ENCODE results near the gene PRSS12. TPM values are rescaled to one million over a fixed set of nuclear protein-coding genes. Genes with fewer than 3 reads are reported as not detected.

PRSS12 gene
- total RNA-seq, 1 experiment from 2014 or later: 14.1 TPM

DNA sequence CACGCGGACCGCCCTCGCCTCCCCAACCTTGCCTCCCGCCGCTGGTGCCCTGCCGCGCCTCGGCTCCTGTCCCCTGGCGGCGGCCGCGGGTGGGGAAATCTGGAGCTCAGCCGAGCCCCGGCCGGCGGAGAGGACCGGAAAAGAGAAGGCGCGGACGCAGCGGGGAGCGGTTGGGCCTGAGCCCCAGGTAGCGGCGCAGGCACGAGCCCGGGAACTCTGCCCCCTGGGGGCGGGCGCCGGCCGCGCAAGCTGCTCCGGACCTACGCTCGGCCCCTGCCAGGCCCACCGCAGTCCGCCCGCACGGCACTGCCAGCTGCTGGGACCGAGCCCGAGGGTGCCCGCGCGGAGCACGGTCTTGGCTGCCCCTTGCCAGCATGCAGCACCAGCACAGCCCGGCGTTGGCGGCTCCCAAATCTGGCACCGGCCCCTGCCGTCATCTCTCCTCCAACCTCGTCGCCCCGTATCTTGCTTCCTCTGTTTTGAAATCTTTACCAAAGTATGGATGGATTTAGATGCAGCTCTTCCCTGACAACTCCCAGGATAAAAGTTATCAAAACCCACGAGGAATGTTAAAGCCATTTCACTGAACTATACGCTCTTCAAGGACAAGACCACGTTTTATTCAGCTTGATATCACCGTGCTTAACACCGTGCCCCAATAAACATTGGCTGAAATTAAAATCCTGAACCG, at the start of gene PRSS12 (continued):
- TF ChIP-seq, protein P1, sequence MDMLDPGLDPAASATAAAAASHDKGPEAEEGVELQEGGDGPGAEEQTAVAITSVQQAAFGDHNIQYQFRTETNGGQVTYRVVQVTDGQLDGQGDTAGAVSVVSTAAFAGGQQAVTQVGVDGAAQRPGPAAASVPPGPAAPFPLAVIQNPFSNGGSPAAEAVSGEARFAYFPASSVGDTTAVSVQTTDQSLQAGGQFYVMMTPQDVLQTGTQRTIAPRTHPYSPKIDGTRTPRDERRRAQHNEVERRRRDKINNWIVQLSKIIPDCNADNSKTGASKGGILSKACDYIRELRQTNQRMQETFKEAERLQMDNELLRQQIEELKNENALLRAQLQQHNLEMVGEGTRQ (CRISPR knock-in tag; IDR thresholded peaks at IDR 0.05): peak; percentile 17; the same call in 1 of the 2 replicates
- no peak for TF ChIP-seq ZNF263 (CRISPR knock-in tag; IDR thresholded peaks at IDR 0.05; ENCODE audit: low read depth)
- TF ChIP-seq TEAD4 (CRISPR knock-in tag; IDR thresholded peaks at IDR 0.05): no peak
- TF ChIP-seq ZNF138 (CRISPR knock-in tag; conservative IDR thresholded peaks at IDR 0.05): peak; percentile 78
- peak; percentile 48; the same call in 1 of the 2 replicates for TF ChIP-seq FOXK1 (CRISPR knock-in tag; IDR thresholded peaks at IDR 0.05)
- TF ChIP-seq, protein P2, sequence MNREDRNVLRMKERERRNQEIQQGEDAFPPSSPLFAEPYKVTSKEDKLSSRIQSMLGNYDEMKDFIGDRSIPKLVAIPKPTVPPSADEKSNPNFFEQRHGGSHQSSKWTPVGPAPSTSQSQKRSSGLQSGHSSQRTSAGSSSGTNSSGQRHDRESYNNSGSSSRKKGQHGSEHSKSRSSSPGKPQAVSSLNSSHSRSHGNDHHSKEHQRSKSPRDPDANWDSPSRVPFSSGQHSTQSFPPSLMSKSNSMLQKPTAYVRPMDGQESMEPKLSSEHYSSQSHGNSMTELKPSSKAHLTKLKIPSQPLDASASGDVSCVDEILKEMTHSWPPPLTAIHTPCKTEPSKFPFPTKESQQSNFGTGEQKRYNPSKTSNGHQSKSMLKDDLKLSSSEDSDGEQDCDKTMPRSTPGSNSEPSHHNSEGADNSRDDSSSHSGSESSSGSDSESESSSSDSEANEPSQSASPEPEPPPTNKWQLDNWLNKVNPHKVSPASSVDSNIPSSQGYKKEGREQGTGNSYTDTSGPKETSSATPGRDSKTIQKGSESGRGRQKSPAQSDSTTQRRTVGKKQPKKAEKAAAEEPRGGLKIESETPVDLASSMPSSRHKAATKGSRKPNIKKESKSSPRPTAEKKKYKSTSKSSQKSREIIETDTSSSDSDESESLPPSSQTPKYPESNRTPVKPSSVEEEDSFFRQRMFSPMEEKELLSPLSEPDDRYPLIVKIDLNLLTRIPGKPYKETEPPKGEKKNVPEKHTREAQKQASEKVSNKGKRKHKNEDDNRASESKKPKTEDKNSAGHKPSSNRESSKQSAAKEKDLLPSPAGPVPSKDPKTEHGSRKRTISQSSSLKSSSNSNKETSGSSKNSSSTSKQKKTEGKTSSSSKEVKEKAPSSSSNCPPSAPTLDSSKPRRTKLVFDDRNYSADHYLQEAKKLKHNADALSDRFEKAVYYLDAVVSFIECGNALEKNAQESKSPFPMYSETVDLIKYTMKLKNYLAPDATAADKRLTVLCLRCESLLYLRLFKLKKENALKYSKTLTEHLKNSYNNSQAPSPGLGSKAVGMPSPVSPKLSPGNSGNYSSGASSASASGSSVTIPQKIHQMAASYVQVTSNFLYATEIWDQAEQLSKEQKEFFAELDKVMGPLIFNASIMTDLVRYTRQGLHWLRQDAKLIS (CRISPR knock-in tag; IDR thresholded peaks at IDR 0.05; ENCODE audit: borderline replicate concordance): no peak
- TF ChIP-seq, protein P3, sequence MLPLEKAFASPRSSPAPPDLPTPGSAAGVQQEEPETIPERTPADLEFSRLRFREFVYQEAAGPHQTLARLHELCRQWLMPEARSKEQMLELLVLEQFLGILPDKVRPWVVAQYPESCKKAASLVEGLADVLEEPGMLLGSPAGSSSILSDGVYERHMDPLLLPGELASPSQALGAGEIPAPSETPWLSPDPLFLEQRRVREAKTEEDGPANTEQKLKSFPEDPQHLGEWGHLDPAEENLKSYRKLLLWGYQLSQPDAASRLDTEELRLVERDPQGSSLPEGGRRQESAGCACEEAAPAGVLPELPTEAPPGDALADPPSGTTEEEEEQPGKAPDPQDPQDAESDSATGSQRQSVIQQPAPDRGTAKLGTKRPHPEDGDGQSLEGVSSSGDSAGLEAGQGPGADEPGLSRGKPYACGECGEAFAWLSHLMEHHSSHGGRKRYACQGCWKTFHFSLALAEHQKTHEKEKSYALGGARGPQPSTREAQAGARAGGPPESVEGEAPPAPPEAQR (CRISPR knock-in tag; IDR thresholded peaks at IDR 0.05): no peak
- no peak for TF ChIP-seq ZNF396 (CRISPR knock-in tag; IDR thresholded peaks at IDR 0.05; ENCODE audit: borderline replicate concordance)
- TF ChIP-seq, protein P4, sequence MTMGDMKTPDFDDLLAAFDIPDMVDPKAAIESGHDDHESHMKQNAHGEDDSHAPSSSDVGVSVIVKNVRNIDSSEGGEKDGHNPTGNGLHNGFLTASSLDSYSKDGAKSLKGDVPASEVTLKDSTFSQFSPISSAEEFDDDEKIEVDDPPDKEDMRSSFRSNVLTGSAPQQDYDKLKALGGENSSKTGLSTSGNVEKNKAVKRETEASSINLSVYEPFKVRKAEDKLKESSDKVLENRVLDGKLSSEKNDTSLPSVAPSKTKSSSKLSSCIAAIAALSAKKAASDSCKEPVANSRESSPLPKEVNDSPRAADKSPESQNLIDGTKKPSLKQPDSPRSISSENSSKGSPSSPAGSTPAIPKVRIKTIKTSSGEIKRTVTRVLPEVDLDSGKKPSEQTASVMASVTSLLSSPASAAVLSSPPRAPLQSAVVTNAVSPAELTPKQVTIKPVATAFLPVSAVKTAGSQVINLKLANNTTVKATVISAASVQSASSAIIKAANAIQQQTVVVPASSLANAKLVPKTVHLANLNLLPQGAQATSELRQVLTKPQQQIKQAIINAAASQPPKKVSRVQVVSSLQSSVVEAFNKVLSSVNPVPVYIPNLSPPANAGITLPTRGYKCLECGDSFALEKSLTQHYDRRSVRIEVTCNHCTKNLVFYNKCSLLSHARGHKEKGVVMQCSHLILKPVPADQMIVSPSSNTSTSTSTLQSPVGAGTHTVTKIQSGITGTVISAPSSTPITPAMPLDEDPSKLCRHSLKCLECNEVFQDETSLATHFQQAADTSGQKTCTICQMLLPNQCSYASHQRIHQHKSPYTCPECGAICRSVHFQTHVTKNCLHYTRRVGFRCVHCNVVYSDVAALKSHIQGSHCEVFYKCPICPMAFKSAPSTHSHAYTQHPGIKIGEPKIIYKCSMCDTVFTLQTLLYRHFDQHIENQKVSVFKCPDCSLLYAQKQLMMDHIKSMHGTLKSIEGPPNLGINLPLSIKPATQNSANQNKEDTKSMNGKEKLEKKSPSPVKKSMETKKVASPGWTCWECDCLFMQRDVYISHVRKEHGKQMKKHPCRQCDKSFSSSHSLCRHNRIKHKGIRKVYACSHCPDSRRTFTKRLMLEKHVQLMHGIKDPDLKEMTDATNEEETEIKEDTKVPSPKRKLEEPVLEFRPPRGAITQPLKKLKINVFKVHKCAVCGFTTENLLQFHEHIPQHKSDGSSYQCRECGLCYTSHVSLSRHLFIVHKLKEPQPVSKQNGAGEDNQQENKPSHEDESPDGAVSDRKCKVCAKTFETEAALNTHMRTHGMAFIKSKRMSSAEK (CRISPR knock-in tag; IDR thresholded peaks at IDR 0.05; ENCODE audit: borderline replicate concordance): no peak
- TF ChIP-seq, protein P5, sequence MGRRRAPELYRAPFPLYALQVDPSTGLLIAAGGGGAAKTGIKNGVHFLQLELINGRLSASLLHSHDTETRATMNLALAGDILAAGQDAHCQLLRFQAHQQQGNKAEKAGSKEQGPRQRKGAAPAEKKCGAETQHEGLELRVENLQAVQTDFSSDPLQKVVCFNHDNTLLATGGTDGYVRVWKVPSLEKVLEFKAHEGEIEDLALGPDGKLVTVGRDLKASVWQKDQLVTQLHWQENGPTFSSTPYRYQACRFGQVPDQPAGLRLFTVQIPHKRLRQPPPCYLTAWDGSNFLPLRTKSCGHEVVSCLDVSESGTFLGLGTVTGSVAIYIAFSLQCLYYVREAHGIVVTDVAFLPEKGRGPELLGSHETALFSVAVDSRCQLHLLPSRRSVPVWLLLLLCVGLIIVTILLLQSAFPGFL (CRISPR knock-in tag; IDR thresholded peaks at IDR 0.05; ENCODE audit: borderline replicate concordance): no peak
- TF ChIP-seq, protein P6, sequence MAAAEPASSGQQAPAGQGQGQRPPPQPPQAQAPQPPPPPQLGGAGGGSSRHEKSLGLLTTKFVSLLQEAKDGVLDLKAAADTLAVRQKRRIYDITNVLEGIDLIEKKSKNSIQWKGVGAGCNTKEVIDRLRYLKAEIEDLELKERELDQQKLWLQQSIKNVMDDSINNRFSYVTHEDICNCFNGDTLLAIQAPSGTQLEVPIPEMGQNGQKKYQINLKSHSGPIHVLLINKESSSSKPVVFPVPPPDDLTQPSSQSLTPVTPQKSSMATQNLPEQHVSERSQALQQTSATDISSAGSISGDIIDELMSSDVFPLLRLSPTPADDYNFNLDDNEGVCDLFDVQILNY (CRISPR knock-in tag; IDR thresholded peaks at IDR 0.05): 0 out of 2 replicates have a peak, but pooled peaks have one; percentile 28
- TF ChIP-seq, protein P7, sequence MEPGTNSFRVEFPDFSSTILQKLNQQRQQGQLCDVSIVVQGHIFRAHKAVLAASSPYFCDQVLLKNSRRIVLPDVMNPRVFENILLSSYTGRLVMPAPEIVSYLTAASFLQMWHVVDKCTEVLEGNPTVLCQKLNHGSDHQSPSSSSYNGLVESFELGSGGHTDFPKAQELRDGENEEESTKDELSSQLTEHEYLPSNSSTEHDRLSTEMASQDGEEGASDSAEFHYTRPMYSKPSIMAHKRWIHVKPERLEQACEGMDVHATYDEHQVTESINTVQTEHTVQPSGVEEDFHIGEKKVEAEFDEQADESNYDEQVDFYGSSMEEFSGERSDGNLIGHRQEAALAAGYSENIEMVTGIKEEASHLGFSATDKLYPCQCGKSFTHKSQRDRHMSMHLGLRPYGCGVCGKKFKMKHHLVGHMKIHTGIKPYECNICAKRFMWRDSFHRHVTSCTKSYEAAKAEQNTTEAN (CRISPR knock-in tag; IDR thresholded peaks at IDR 0.05): peak; percentile 60; the same call in 1 of the 2 replicates
- TF ChIP-seq, protein P8, sequence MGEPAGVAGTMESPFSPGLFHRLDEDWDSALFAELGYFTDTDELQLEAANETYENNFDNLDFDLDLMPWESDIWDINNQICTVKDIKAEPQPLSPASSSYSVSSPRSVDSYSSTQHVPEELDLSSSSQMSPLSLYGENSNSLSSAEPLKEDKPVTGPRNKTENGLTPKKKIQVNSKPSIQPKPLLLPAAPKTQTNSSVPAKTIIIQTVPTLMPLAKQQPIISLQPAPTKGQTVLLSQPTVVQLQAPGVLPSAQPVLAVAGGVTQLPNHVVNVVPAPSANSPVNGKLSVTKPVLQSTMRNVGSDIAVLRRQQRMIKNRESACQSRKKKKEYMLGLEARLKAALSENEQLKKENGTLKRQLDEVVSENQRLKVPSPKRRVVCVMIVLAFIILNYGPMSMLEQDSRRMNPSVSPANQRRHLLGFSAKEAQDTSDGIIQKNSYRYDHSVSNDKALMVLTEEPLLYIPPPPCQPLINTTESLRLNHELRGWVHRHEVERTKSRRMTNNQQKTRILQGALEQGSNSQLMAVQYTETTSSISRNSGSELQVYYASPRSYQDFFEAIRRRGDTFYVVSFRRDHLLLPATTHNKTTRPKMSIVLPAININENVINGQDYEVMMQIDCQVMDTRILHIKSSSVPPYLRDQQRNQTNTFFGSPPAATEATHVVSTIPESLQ (CRISPR knock-in tag; IDR thresholded peaks at IDR 0.05): no peak
- TF ChIP-seq ZNF232 (CRISPR knock-in tag; IDR thresholded peaks at IDR 0.05): 0 out of 2 replicates have a peak, but pooled peaks have one; percentile 63
- TF ChIP-seq RORB (CRISPR knock-in tag; IDR thresholded peaks at IDR 0.05): no peak
- peak; percentile 73; the same call in 1 of the 2 replicates for TF ChIP-seq MYBL2 (CRISPR knock-in tag; IDR thresholded peaks at IDR 0.05)
- peak; percentile 56; the same call in 1 of the 2 replicates for TF ChIP-seq ZNF416 (CRISPR knock-in tag; IDR thresholded peaks at IDR 0.05)
- peak; percentile 55; the same call in 1 of the 2 replicates for TF ChIP-seq TEAD1 (CRISPR knock-in tag; IDR thresholded peaks at IDR 0.05)
- TF ChIP-seq FOXJ3 (CRISPR knock-in tag; IDR thresholded peaks at IDR 0.05; ENCODE audit: borderline replicate concordance): no peak

All from WTC11 (cell line).